B cell (primary cell): ENCODE measurements around the gene ASB15. TPM values are rescaled to one million over a fixed set of nuclear protein-coding genes. Genes with fewer than 3 reads are reported as not detected.

Source experiments
- ATAC-seq: fragments of 200-7000 bp; cut with Tn5 transposase; one replicate; pipeline ENCODE4 v1.10.0; 2021; ENCODE audit warnings: low read depth, mild to moderate bottlenecking, moderate number of reproducible peaks, moderate library complexity
- CTCF ChIA-PET: fragments of 350-600 bp; sonication (Branson Sonifier 250); formaldehyde crosslinking; loops from one replicate; lab custom pipeline; 2021; ENCODE audit warnings: antibody characterized with exemption, inconsistent platforms; lab: Charles Lee
- POLR2A ChIA-PET: fragments of 350-600 bp; sonication (Branson Sonifier 250); formaldehyde crosslinking; loops from one replicate; lab custom pipeline; 2021; ENCODE audit warnings: antibody characterized with exemption; lab: Charles Lee
- DNase-seq: peaks from one replicate; pipeline ENCODE4 v3.0.0; 2013
- H2AFZ ChIP-seq: 2 replicates; pipeline ENCODE4 v1.6.1; 2012; ENCODE audit warnings: mild to moderate bottlenecking, low read depth, low read length; ENCODE audit not compliant: insufficient read depth, poor library complexity, severe bottlenecking
- H3K27ac ChIP-seq, 2 donors: 1 replicate in 1 of 2; 2 replicates in 1 of 2; pipeline ENCODE4 v1.5.1; 2012 to 2013; ENCODE audit warnings: low read length in 2 of 2, mild to moderate bottlenecking in 2 of 2, moderate library complexity in 1 of 2
- H3K27me3 ChIP-seq, 4 experiments: fragments of 200-600 bp in 1 of 4; sonication (generic) in 1 of 4; replicated peaks in 1 of 4; 1 replicate in 2 of 4; 2 replicates in 2 of 4; pipeline versions ENCODE4 v1.6.1 to v1.7.0; 2013 to 2016; ENCODE audit warnings: low read length in 3 of 4, mild to moderate bottlenecking in 2 of 4, mixed read lengths in 1 of 4, moderate library complexity in 1 of 4; ENCODE audit not compliant: insufficient read depth in 4 of 4, control insufficient read depth in 3 of 4; ENCODE audit errors: control extremely low read depth in 1 of 4
- H3K36me3 ChIP-seq, 2 experiments: replicated peaks in 1 of 2; 1 replicate in 1 of 2; 2 replicates in 1 of 2; pipeline versions ENCODE4 v1.6.1 to v1.7.1; 2013; ENCODE audit warnings: low read length in 1 of 2; ENCODE audit not compliant: insufficient read depth in 2 of 2, control insufficient read depth in 1 of 2; ENCODE audit errors: control extremely low read depth in 1 of 2, extremely low read depth in 1 of 2
- H3K4me1 ChIP-seq, 2 donors: fragments of 200-600 bp in 1 of 2; sonication (generic) in 1 of 2; 1 replicate in 1 of 2; 2 replicates in 1 of 2; pipeline versions ENCODE4 v1.5.1 to v1.6.1; 2013 to 2017; ENCODE audit warnings: low read length in 2 of 2; ENCODE audit not compliant: control insufficient read depth in 2 of 2, insufficient read depth in 2 of 2
- H3K4me2 ChIP-seq: replicated peaks from 2 replicates; pipeline ENCODE3; 2012; ENCODE audit warnings: mild to moderate bottlenecking, low read depth, low read length; ENCODE audit not compliant: poor library complexity, severe bottlenecking
- H3K4me3 ChIP-seq, 5 experiments: fragments of 200-600 bp in 1 of 5; sonication (generic) in 1 of 5; 1 replicate in 3 of 5; 2 replicates in 2 of 5; pipeline versions ENCODE4 v1.5.1 to v1.7.0; 2011 to 2016; ENCODE audit warnings: low read length in 4 of 5, mild to moderate bottlenecking in 4 of 5, low read depth in 2 of 5, control low read depth in 1 of 5, moderate library complexity in 1 of 5; ENCODE audit not compliant: insufficient read depth in 1 of 5; ENCODE audit errors: control extremely low read depth in 1 of 5, extremely low read depth in 1 of 5
- H3K79me2 ChIP-seq: fragments of 200-600 bp; sonication (generic); one replicate; pipeline ENCODE4 v1.6.0; 2016; ENCODE audit warnings: low read length; ENCODE audit not compliant: control insufficient read depth, insufficient read depth
- H3K9ac ChIP-seq: fragments of 200-600 bp; sonication (generic); 2 replicates; pipeline ENCODE4 v1.6.1; 2017; ENCODE audit warnings: mild to moderate bottlenecking, low read length, moderate library complexity
- H3K9me3 ChIP-seq, 3 donors: one replicate each; pipeline versions ENCODE4 v1.6.1 to v1.7.1; 2013; ENCODE audit warnings: low read length in 2 of 3; ENCODE audit not compliant: control insufficient read depth in 2 of 3, insufficient read depth in 1 of 3; ENCODE audit errors: control extremely low read depth in 1 of 3
- H4K20me1 ChIP-seq: 2 replicates; pipeline ENCODE4 v1.6.0; 2012; ENCODE audit warnings: mild to moderate bottlenecking, low read length; ENCODE audit not compliant: insufficient read depth, control insufficient read depth, poor library complexity, severe bottlenecking
- H3K27ac Mint-ChIP-seq: one replicate; pipeline ENCODE4 v1.8.0; 2021; ENCODE audit warnings: mixed read lengths
- H3K27me3 Mint-ChIP-seq: one replicate; pipeline ENCODE4 v1.8.0; 2021; ENCODE audit warnings: mixed read lengths
- H3K4me1 Mint-ChIP-seq: one replicate; pipeline ENCODE4 v1.8.0; 2021; ENCODE audit warnings: mixed read lengths
- H3K4me3 Mint-ChIP-seq: one replicate; pipeline ENCODE4 v1.8.0; 2021; ENCODE audit warnings: mixed read lengths
- H3K9me3 Mint-ChIP-seq: one replicate; pipeline ENCODE4 v1.8.0; 2022; ENCODE audit warnings: mixed read lengths; ENCODE audit not compliant: insufficient read depth
- EZH2 ChIP-seq: IDR thresholded peaks from 2 replicates; pipeline ENCODE4 v1.6.1; 2012; ENCODE audit warnings: borderline replicate concordance, low read depth, mild to moderate bottlenecking, moderate library complexity, low read length; ENCODE audit not compliant: insufficient read depth, poor library complexity, severe bottlenecking
- WGBS: methylation state at CpG from one replicate; pipeline ENCODE4 v1.1.5; 2013; ENCODE audit warnings: missing lambda C conversion rate; ENCODE audit not compliant: insufficient coverage; 5-methylcytosine and 5-hydroxymethylcytosine counted together
- intact Hi-C: fragments of 100-400 bp; cut with micrococcal nuclease; formaldehyde crosslinking; loops from one replicate; pipeline ENCODE4 v1.10.0; 2022
- polyA plus RNA-seq: library from polyadenylated mRNA; depleted of rRNA; stranded (reverse); fragments of >200 nt; gene quantifications from 2 replicates; pipeline ENCODE4 v1.2.3, GENCODE V29; 2012
- total RNA-seq, 2 donors: library from RNA; stranded (reverse); fragments of 120-200 nt in 1 of 2; gene quantifications; 1 replicate in 1 of 2; 2 replicates in 1 of 2; pipeline versions ENCODE4 v1.2.3 to v1.2.4, GENCODE V29; 2013 to 2022
- TF ChIP-seq, protein P1 (sequence below): fragments of 200-600 bp; IDR thresholded peaks from one replicate; pipeline ENCODE4 v1.8.0; 2022; ENCODE audit warnings: antibody characterized with exemption, mild to moderate bottlenecking

ASB15 gene
- total and polyA plus RNA-seq, 2 donors (not counting 1 experiment from before 2014, with no cell fraction given) = not detected

GRCh38 chr7:123622660-123623386 lies 21.2 kb downstream of the ASB15 start:
- Mint-ChIP-seq H3K4me3 (no peak overlapping the region), H3K9me3 (no peaks in the 10 kb centered on the region), H3K4me1 (no peaks in the 10 kb centered on the region), H3K27me3 (peaks cover 18% of the 10 kb centered on the region), H3K27ac (no peak overlapping the region)
- POLR2A ChIA-PET = no interaction called here
- no peaks in the 10 kb centered on the region for H3K36me3 ChIP-seq
- no peak overlapping the region for H2AFZ ChIP-seq
- no peaks in the 10 kb centered on the region for H3K9me3 ChIP-seq
- intact Hi-C loops = no loop called here
- WGBS = 75% methylated on average over 4 of the region's 6 CpGs
- peaks cover 0 to under 1% (median 0%) of the 10 kb centered on the region in 4 experiments for H3K27me3 ChIP-seq
- H3K4me3 ChIP-seq = no peak overlapping the region
- no peak overlapping the region for H3K27ac ChIP-seq
- DNase-seq (no peak), ATAC-seq (no peak)
- CTCF ChIA-PET = interaction anchor here (0.6 kb wide), 1 partner anchor 1209 kb away, joined by 3 read pairs; no protein-coding TSS in a partner anchor
- no peak for TF ChIP-seq EZH2
- TF ChIP-seq, protein P1, sequence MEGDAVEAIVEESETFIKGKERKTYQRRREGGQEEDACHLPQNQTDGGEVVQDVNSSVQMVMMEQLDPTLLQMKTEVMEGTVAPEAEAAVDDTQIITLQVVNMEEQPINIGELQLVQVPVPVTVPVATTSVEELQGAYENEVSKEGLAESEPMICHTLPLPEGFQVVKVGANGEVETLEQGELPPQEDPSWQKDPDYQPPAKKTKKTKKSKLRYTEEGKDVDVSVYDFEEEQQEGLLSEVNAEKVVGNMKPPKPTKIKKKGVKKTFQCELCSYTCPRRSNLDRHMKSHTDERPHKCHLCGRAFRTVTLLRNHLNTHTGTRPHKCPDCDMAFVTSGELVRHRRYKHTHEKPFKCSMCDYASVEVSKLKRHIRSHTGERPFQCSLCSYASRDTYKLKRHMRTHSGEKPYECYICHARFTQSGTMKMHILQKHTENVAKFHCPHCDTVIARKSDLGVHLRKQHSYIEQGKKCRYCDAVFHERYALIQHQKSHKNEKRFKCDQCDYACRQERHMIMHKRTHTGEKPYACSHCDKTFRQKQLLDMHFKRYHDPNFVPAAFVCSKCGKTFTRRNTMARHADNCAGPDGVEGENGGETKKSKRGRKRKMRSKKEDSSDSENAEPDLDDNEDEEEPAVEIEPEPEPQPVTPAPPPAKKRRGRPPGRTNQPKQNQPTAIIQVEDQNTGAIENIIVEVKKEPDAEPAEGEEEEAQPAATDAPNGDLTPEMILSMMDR = no peak
- H4K20me1 ChIP-seq = no peaks in the 10 kb centered on the region
- no peaks in the 10 kb centered on the region for H3K4me1 ChIP-seq
- no peaks in the 10 kb centered on the region for H3K79me2 ChIP-seq
- no peak overlapping the region for H3K9ac ChIP-seq
- no peak overlapping the region for H3K4me2 ChIP-seq

GRCh38 chr7:123624527-123625183 lies 23.0 kb downstream of the ASB15 start:
- intact Hi-C loops = no loop called here
- Histone ChIP-seq H2AFZ (peak overlapping the region; percentile 36), H3K36me3 (no peaks in the 10 kb centered on the region), H3K4me1 (no peaks in the 10 kb centered on the region), H3K9me3 (no peaks in the 10 kb centered on the region), H3K27me3 (no peaks in the 10 kb centered on the region), H3K4me3 (no peak overlapping the region), H4K20me1 (no peaks in the 10 kb centered on the region), H3K27ac (no peak overlapping the region), H3K79me2 (no peaks in the 10 kb centered on the region), H3K4me2 (no peak overlapping the region), H3K9ac (no peak overlapping the region)
- no peaks in the 10 kb centered on the region for H3K9me3 Mint-ChIP-seq
- ChIA-PET POLR2A (no interaction called here), CTCF (interaction anchor here (0.8 to 1.5 kb wide), 5 partner anchors 67 to 316 kb away, joined by 3 to 6 read pairs (median 4); partner anchors contain the start of gene NDUFA5)
- TF ChIP-seq, protein P1 = peak; percentile 59
- TF ChIP-seq EZH2 = no peak
- ATAC-seq (no peak), DNase-seq (peak; percentile 50)
- H3K4me3 Mint-ChIP-seq = no peak overlapping the region
- no peak overlapping the region for H3K27ac Mint-ChIP-seq
- peaks cover 10% of the 10 kb centered on the region for H3K27me3 Mint-ChIP-seq
- 58% methylated on average over 12 of the region's 12 CpGs for WGBS
- no peaks in the 10 kb centered on the region for H3K4me1 Mint-ChIP-seq
